Raji (cell line): Measurements from ENCODE around the gene MCAT.
A peak's percentile ranks its signal among the peaks of the same experiment; 100 is the strongest.

ENCODE experiments used
- POLR2A ChIP-seq: IDR thresholded peaks from 2 replicates; pipeline ENCODE4 v1.6.1; 2011; ENCODE audit warnings: low read depth, low read length, control low read depth; ENCODE audit not compliant: insufficient read depth

The MCAT gene

GRCh38 chr22:43162412-43163150, 19.4 kb upstream of the MCAT start:
- TF ChIP-seq POLR2A, result no peak

- no peak for TF ChIP-seq POLR2A
Observed at GRCh38 chr22:43160497-43161126, 17.4 kb upstream of the MCAT start.

GRCh38 chr22:43159484-43160178, 16.4 kb upstream of the MCAT start:
- no peak for TF ChIP-seq POLR2A

GRCh38 chr22:43158778-43159483, 15.7 kb upstream of the MCAT start:
- TF ChIP-seq POLR2A, result no peak

GRCh38 chr22:43157874-43158546, 14.8 kb upstream of the MCAT start:
- TF ChIP-seq POLR2A, result no peak

- no peak for TF ChIP-seq POLR2A
Observed at GRCh38 chr22:43156413-43156812, 13.2 kb upstream of the MCAT start.

- TF ChIP-seq POLR2A, result no peak
Observed at GRCh38 chr22:43155789-43156188, 12.6 kb upstream of the MCAT start.

GRCh38 chr22:43154887-43155536, 11.8 kb upstream of the MCAT start:
- no peak for TF ChIP-seq POLR2A

GRCh38 chr22:43153899-43154298, 10.7 kb upstream of the MCAT start:
- TF ChIP-seq POLR2A, result no peak

GRCh38 chr22:43152357-43153071, 9.3 kb upstream of the MCAT start:
- no peak for TF ChIP-seq POLR2A

GRCh38 chr22:43152003-43152356, 8.8 kb upstream of the MCAT start:
- TF ChIP-seq POLR2A, result 0 out of 2 replicates have a peak, but pooled peaks have one; percentile 18

GRCh38 chr22:43151251-43152002, 8.2 kb upstream of the MCAT start, which contains the start of gene TSPO:
Gene TSPO, plus strand, starts transcription at chr22:43151559. Its CDS starts 7,680 bp downstream, at chr22:43159239.
- peak; percentile 47; the same call in 1 of the 2 replicates for TF ChIP-seq POLR2A

GRCh38 chr22:43150731-43151206, 7.6 kb upstream of the MCAT start:
- no peak for TF ChIP-seq POLR2A
